Stimulated activated memory B cell treated with anti-CD40 and anti-IgM and Interleukin-4, amounts not matched to agents 10 μg/mL and 1 μg/mL and 100 μg/mL, for 72 hours (primary cell): ENCODE data around the gene KRTAP2-2.
A peak's percentile ranks its signal among the peaks of the same experiment; 100 is the strongest.
"Not testable (repeated sequence)": the region's sequence is repeated elsewhere in the genome, so short reads cannot be mapped to it uniquely, and the experiment has no call there.

Source experiments
- ATAC-seq: fragments of 150-1000 bp; cut with Tn5 transposase; 2 replicates; pipeline ENCODE4 v1.10.0; 2021
- H3K27ac Mint-ChIP-seq: one replicate; pipeline ENCODE4 v1.8.0; 2022; ENCODE audit warnings: mild to moderate bottlenecking, mixed read lengths
- H3K27me3 Mint-ChIP-seq: one replicate; pipeline ENCODE4 v1.8.0; 2022; ENCODE audit warnings: mixed read lengths
- H3K36me3 Mint-ChIP-seq: one replicate; pipeline ENCODE4 v1.8.0; 2022; ENCODE audit warnings: mixed read lengths
- H3K4me1 Mint-ChIP-seq: one replicate; pipeline ENCODE4 v1.8.0; 2022; ENCODE audit warnings: mixed read lengths
- H3K4me3 Mint-ChIP-seq: one replicate; pipeline ENCODE4 v1.8.0; 2022; ENCODE audit warnings: mild to moderate bottlenecking, moderate library complexity, mixed read lengths
- H3K9me3 Mint-ChIP-seq: one replicate; pipeline ENCODE4 v1.8.0; 2022; ENCODE audit warnings: mixed read lengths

KRTAP2-2 gene

GRCh38 chr17:41055130-41055529 is at the start of gene KRTAP2-2:
KRTAP2-2 (minus strand) TSS chr17:41055230; CDS start chr17:41055211, 19 bp downstream.
- H3K9me3 Mint-ChIP-seq, result not testable (repeated sequence)
- peaks cover 52% of the 10 kb centered on the region for H3K27me3 Mint-ChIP-seq

GRCh38 chr17:41104386-41105038 is 49.5 kb upstream of the KRTAP2-2 start:
- not testable (repeated sequence) for ATAC-seq, H3K27ac Mint-ChIP-seq, H3K36me3 Mint-ChIP-seq, H3K4me3 Mint-ChIP-seq, H3K9me3 Mint-ChIP-seq, H3K4me1 Mint-ChIP-seq
- peaks cover 33% of the 10 kb centered on the region for H3K27me3 Mint-ChIP-seq

More at GRCh38 chr17:41055130-41055529, at the start of gene KRTAP2-2:
- not testable (repeated sequence) for H3K4me1 Mint-ChIP-seq, H3K27ac Mint-ChIP-seq, H3K36me3 Mint-ChIP-seq, H3K4me3 Mint-ChIP-seq
- ATAC-seq, result peak; percentile 41

GRCh38 chr17:41103896-41104295 is 48.9 kb upstream of the KRTAP2-2 start:
- Mint-ChIP-seq H3K27ac (no peak overlapping the region), H3K36me3 (no peaks in the 10 kb centered on the region)

GRCh38 chr17:41101586-41102259 is 46.7 kb upstream of the KRTAP2-2 start, which contains the start of gene KRTAP4-16:
KRTAP4-16 (minus strand) TSS chr17:41102209; CDS start chr17:41102209, 0 bp downstream.
- H3K27ac Mint-ChIP-seq, result no peak within 1 kb of the TSS
- H3K27me3 Mint-ChIP-seq, result peaks cover 51% of the 10 kb centered on the region
- no peak for ATAC-seq
- H3K9me3 Mint-ChIP-seq, result no peaks in the 10 kb centered on the region
- no peaks in the 10 kb centered on the region for H3K4me1 Mint-ChIP-seq
- H3K36me3 Mint-ChIP-seq, result no peaks in the 10 kb centered on the region
- H3K4me3 Mint-ChIP-seq, result no peak within 1 kb of the TSS

More at GRCh38 chr17:41103896-41104295, 48.9 kb upstream of the KRTAP2-2 start:
- Mint-ChIP-seq H3K9me3 (no peaks in the 10 kb centered on the region), H3K27me3 (peaks cover 33% of the 10 kb centered on the region), H3K4me1 (peaks cover 7% of the 10 kb centered on the region), H3K4me3 (no peak overlapping the region)
- no peak for ATAC-seq

GRCh38 chr17:41099682-41100480 is 44.9 kb upstream of the KRTAP2-2 start:
- H3K4me1 Mint-ChIP-seq, H3K4me3 Mint-ChIP-seq, H3K9me3 Mint-ChIP-seq, H3K27ac Mint-ChIP-seq, ATAC-seq, H3K36me3 Mint-ChIP-seq: not testable (repeated sequence)
- peaks cover 57% of the 10 kb centered on the region for H3K27me3 Mint-ChIP-seq

GRCh38 chr17:41098481-41098880 is 43.5 kb upstream of the KRTAP2-2 start:
- no peak overlapping the region for H3K27ac Mint-ChIP-seq
- H3K36me3 Mint-ChIP-seq, result no peaks in the 10 kb centered on the region
- H3K4me1 Mint-ChIP-seq, result no peaks in the 10 kb centered on the region
- no peaks in the 10 kb centered on the region for H3K9me3 Mint-ChIP-seq
- no peak overlapping the region for H3K4me3 Mint-ChIP-seq
- H3K27me3 Mint-ChIP-seq, result peaks cover 61% of the 10 kb centered on the region
- ATAC-seq, result no peak

- Mint-ChIP-seq H3K27ac (no peak within 1 kb of the TSS), H3K27me3 (peaks cover 61% of the 10 kb centered on the region), H3K4me1 (no peaks in the 10 kb centered on the region), H3K9me3 (no peaks in the 10 kb centered on the region), H3K4me3 (no peak within 1 kb of the TSS), H3K36me3 (no peaks in the 10 kb centered on the region)
- no peak for ATAC-seq
Observed at GRCh38 chr17:41098042-41098441, 43.0 kb upstream of the KRTAP2-2 start, which contains the start of gene KRTAP4-8. KRTAP4-8 (minus strand) TSS chr17:41098142; CDS start chr17:41098084, 58 bp downstream.

GRCh38 chr17:41096055-41096454 is 41.0 kb upstream of the KRTAP2-2 start:
- no peak overlapping the region for H3K27ac Mint-ChIP-seq
- H3K4me3 Mint-ChIP-seq, result no peak overlapping the region
- peaks cover 53% of the 10 kb centered on the region for H3K27me3 Mint-ChIP-seq
- no peaks in the 10 kb centered on the region for H3K9me3 Mint-ChIP-seq
- H3K4me1 Mint-ChIP-seq, result no peaks in the 10 kb centered on the region
- no peak for ATAC-seq
- H3K36me3 Mint-ChIP-seq, result no peaks in the 10 kb centered on the region

- H3K4me3 Mint-ChIP-seq, H3K4me1 Mint-ChIP-seq, ATAC-seq, H3K36me3 Mint-ChIP-seq, H3K9me3 Mint-ChIP-seq, H3K27ac Mint-ChIP-seq: not testable (repeated sequence)
- H3K27me3 Mint-ChIP-seq, result peaks cover 12% of the 10 kb centered on the region
Observed at GRCh38 chr17:41088760-41089352, 33.8 kb upstream of the KRTAP2-2 start.

- H3K27me3 Mint-ChIP-seq, result peaks cover 24% of the 10 kb centered on the region
- not testable (repeated sequence) for H3K9me3 Mint-ChIP-seq, H3K4me1 Mint-ChIP-seq, H3K4me3 Mint-ChIP-seq, H3K36me3 Mint-ChIP-seq, H3K27ac Mint-ChIP-seq, ATAC-seq
Observed at GRCh38 chr17:41084100-41084856, 29.2 kb upstream of the KRTAP2-2 start, which contains the start of gene KRTAP4-7. KRTAP4-7 (plus strand) TSS chr17:41084150; CDS start chr17:41084207, 57 bp downstream.

GRCh38 chr17:41083427-41083826 is 28.4 kb upstream of the KRTAP2-2 start:
- not testable (repeated sequence) for H3K36me3 Mint-ChIP-seq, ATAC-seq, H3K4me3 Mint-ChIP-seq, H3K27ac Mint-ChIP-seq, H3K4me1 Mint-ChIP-seq, H3K9me3 Mint-ChIP-seq
- H3K27me3 Mint-ChIP-seq, result peaks cover 24% of the 10 kb centered on the region

GRCh38 chr17:41082626-41083025 is 27.6 kb upstream of the KRTAP2-2 start:
- ATAC-seq, result no peak
- Mint-ChIP-seq H3K4me3 (no peak overlapping the region), H3K27me3 (peaks cover 24% of the 10 kb centered on the region), H3K4me1 (no peaks in the 10 kb centered on the region), H3K9me3 (no peaks in the 10 kb centered on the region), H3K27ac (no peak overlapping the region), H3K36me3 (no peaks in the 10 kb centered on the region)

GRCh38 chr17:41076788-41077187 is 21.8 kb upstream of the KRTAP2-2 start:
- H3K36me3 Mint-ChIP-seq, result no peaks in the 10 kb centered on the region
- no peak overlapping the region for H3K27ac Mint-ChIP-seq
- peaks cover 6% of the 10 kb centered on the region for H3K9me3 Mint-ChIP-seq
- H3K27me3 Mint-ChIP-seq, result peaks cover 58% of the 10 kb centered on the region
- ATAC-seq, result no peak
- H3K4me3 Mint-ChIP-seq, result no peak overlapping the region
- no peaks in the 10 kb centered on the region for H3K4me1 Mint-ChIP-seq

GRCh38 chr17:41073676-41074075 is 18.6 kb upstream of the KRTAP2-2 start:
- H3K27ac Mint-ChIP-seq, result no peak overlapping the region
- H3K36me3 Mint-ChIP-seq, result no peaks in the 10 kb centered on the region
- H3K4me1 Mint-ChIP-seq, result no peaks in the 10 kb centered on the region
- H3K4me3 Mint-ChIP-seq, result no peak overlapping the region
- peaks cover 48% of the 10 kb centered on the region for H3K27me3 Mint-ChIP-seq
- ATAC-seq, result no peak
- peaks cover 6% of the 10 kb centered on the region for H3K9me3 Mint-ChIP-seq
